Measurements from ENCODE around the gene PTS.
A peak's percentile ranks its signal among the peaks of the same experiment; 100 is the strongest.

Gene PTS

DNA sequence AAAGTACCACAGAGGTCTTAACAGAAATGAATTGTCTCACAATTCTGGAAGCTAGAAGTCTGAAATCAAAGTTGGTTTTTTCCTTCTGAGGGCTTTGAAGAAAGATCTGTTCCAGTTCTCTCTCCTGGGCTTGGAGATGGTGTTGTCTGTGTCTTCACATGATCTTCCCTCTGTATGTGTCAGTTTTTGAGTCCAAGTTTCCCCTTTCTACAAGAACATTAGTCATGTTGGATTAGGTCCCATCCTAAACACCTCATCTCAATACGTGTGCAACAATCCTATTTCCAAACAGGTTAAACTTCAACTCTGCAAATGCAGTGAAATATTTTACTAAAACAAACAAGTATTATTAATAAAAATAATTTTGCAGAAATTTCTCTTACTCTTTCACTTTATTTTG lies 3.1 kb upstream of the PTS start:
- DNase-seq = no peak

DNA sequence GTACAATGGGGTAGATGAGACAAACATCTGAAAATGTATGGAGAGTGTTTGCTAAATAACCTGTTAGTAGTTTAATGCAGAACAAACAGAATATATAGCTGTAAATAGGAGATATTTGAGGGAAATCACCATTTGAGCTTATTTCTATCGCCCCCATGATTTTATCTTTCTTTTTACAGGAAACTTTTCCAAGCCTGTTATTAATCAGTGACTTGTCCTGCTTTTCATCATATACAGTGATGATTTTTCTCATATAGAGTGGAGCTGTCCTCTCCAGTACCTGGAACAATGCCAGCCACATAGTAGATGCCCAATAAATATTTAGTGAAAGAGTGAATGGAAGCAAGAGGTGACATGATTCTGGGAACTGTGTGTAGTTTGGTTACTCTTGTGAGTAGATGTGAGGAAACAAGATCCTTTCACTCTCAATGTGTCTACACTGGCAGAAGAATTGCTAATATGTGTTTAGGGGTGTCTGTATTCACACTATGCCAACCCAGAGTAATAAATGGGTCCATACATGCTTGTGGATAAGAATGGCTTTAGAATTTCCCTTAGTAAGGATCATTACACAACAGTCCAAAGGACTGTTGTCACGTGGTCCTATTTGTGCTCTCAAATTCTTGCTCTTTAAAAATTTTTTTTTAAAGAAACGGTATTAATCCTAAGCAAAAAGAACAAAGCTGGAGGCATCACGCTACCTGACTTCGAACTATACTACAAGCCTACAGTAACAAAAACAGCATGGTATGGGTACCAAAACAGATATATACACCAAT lies 2.3 kb upstream of the PTS start:
- no peak for DNase-seq

DNA sequence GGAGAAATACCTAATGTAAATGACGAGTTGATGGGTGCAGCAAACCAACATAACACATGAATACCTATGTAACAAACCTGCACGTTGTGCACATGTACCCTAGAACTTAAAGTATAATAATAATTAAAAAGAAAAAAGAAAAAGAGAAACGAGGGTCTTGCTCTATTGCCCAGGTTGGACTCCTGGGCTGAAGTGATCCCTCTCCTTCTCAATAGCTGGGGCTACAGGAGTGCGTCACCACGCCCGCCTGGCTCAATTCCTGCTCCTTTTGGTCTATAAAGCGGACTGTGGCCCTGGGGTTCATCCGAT lies 521 bp upstream of the PTS start:
- peak; percentile 88 for DNase-seq

DNA sequence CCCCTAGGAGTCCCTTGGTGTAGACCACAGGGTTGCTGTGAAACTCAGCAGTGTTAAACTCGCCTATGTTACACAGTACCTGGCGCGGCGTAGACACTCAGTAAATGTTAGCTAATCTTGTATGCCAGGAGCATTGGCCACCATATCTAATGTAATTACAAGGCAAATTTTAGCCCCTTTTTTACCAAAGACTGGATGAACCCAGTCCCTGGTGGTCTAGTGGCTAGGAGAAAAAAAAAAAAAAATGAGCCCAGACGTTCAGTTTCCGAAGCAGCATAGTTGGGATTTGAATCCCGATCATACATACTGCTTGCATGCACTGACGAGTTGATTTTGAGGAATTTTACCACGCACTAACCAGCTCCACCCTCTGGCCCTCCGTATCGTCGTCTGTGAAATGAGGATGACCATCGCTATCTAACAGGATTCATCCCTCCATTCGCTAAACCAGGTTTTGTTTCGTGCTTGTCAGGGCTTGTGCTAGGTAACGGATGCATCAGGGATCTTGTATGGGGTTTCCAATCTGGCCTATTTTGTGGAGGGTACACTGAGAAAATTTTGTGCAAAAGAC lies 688 bp downstream of the PTS start:
- peak; percentile 36 for DNase-seq

DNA sequence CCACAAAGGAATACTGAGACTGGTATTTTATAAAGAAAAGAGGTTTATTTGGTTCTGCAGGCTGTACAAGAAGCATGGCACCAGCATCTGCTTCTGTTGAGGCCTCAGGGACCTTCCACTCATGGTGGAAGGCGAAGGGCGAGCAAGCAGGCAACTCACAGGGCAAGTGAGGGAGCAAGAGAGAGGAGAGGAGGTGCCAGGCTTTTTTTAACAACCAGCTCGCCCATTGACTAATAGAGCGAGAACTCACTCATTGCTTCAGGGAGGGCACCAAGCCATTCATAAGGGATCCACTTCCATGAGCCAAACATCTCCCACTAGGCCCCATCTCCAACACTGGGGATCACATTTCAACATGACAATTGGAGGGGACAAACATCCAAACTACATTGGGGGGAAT lies 1.2 kb downstream of the PTS start:
- DNase-seq = no peak

DNA sequence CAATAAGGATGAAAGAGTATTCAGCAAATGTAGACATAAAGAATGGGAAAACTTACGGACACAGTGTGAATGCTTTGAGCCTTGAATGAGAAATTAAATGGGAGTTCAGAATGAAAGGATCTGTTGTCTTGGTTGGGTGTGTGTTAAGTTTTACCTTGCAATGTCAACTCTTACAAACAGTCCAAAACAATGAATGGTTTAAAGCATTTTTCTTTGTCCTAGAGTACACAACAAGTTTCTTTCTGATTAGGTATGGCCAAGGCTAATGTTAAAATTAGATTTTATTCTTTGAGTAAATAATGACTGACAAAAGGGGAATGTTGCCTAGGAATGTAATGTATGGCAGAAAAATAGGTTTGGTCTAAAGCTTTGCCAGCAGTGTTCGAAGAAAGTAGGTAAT lies 2.5 kb downstream of the PTS start:
- no peak for DNase-seq

DNA sequence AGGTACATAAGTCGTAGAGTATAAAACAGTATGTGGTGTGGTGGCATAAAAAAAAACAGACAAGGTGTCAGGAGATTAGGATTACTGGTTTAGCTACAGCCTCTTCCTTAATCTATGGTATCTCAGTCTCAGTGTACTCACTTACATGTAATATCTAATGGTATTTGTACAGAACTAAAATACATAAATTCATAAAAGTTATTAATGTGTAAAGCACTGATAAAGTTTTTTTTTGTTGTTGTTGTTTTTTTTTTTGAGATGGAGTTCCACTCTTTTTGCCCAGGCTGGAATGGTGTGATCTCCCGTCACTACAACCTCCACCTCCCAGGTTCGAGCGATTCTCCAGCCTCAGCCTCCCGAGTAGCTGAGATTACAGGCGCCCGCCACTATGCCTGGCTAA lies 2.9 kb downstream of the PTS start:
- no peak for DNase-seq

GRCh38 chr11:112229746-112230433 lies 3.7 kb downstream of the PTS start:
- peak; percentile 68 for DNase-seq

DNA sequence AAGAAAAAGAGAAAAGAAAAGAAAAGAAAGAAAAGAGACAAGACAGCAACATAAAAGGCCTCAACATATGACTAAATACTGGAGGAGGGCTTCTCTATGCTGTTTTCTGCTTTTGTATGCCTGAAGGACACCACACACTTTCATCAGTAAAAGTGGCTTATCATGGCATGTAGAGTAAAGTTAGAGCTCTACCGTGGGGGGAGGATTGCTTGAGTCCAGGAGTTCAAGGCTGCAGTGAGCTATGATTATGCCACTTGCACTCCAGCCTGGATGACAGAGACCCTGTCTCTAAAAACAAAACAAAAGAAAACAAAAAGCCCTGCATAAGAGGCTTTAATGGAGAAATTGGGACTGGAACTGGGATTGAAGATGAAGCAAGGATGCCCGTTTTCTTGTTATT lies 5.7 kb downstream of the PTS start:
- no peak for DNase-seq

DNA sequence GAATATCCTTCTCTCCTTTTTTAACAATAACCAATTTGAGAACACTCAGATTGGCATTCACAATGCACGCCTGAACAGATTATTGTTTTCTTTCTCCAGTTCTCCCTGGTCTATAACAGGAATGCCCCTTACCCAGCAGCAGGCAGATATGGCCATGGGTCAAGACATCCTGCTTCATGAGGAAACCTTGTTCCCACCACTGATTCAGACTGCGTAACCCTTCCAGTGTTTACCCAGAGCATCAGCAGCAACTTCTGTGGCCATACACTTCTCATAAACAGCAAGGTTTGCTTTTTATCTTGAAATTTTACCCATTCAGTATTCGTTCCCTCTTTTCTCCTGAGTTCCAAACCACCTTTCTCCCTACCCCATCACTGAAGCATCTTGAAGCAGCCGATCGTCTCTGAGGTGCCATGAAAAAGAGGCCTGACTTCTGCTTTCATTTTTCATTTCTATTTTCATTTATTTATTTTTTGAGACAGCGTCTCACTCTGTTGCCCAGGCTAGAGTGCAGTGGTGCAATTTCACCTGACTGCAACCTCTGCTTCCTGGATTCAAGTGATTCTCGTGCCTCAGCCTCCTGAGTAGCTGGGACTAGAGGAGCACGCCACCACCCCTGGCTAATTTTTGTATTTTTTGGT lies 9.6 kb downstream of the PTS start:
- no peak for DNase-seq

GRCh38 chr11:112237451-112237850 lies 11.2 kb downstream of the PTS start:
- DNase-seq = no peak

DNA sequence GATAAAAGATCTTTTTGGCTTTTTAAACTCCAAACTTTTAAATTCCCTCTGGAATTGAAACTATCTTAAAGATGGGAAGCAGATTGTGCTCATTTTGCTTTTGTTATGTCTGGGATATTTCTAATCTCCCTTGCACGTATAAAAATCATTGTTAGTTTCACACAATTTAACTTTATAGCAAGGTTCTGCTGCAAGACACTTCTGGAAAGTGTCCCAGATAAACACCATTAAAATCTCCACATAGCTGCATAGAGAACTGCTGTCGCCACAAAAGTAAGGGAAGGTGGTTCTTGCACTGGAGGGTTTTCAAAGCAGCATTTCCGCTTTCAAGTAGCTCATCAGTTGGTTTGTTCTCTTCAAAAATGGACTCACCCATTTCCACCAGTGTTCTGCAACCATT lies 11.8 kb downstream of the PTS start:
- DNase-seq = no peak

GRCh38 chr11:112241486-112241885 lies 15.3 kb downstream of the PTS start:
- DNase-seq = peak; percentile 81

DNA sequence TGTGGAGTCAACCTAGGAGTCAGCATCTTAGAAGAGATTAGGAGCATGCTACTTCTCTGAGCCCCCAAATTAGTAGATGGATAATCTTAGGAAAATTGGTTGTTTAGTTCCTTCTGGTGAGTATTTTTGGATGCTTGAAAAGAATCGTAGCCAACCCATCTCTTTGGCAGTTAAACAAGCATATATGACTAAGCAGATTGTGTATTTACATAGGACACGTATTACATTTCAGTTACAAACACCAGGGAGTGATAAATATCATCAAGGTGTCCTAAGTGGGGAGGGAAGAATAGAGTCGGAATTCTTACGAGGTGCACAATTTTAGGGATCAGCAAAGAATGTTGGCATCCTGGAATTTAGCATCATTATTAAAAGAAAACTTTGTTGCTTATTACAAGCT lies 21.0 kb downstream of the PTS start:
- DNase-seq = no peak

GRCh38 chr11:112248201-112248600 lies 22.0 kb downstream of the PTS start:
- DNase-seq = no peak

DNA sequence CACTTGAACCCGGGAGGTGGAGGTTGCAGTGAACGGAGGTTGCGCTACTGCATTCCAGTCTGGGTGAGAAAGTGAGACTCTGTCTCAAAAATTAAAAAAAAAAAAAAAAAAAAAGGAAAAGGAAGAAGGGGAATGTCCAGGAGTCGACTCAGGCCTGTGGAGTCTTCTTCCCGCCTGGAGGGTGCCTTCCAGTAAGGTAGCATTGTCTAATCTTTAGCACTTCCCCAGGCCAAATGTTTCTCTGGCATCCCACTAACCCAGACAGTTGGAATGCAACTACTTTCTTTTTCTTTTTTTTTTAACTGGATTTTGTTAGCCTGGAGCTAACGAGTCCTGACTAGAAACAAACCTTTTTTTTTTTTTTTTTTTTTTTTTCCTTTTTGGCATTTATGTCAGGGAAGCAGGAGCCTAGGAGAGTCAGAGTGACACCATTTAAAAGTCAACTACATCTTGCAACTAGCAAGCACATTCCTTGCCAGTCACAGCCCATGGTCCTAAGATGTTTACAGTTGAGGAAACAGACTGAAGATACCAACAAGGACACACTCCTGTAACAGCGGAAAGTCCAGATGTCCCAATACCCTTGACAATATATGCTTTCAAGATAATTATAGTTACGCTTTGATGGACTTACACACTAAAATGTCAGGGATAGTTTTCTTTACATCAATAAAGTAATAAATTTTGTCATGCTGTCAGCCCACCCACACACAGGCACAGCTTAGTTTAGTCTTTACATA lies 23.8 kb downstream of the PTS start:
- DNase-seq = peak; percentile 46

DNA sequence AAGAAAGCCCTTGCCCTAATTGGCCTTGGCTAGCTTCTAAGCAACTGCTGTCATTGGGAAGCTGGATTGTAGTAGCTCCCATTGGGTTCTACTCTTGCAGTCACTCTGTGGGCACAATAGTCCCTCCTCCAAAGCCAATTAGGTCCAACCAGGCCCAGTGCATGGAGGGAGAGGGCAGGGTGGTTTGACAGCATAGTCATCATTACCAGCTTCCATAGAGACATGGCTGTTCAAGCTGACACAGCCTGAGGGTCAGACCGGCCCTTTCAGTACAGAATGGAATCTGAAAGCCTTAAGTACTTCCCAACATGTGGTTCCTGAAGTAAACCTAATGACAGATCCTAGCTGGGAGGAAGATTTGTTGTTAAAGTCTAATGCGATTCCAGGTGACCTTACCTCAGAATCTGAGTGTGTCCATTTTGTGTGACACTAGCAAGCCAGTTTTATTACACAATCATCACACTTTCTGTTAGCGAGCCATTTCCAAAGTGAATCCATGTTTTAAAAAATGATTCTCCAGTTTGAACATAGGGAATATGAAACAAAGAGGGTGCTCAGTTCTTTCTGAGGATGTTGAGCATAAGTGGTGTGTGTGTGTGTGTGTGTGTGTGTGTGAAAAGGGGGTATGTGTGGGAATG lies 27.5 kb downstream of the PTS start:
- DNase-seq = no peak

DNA sequence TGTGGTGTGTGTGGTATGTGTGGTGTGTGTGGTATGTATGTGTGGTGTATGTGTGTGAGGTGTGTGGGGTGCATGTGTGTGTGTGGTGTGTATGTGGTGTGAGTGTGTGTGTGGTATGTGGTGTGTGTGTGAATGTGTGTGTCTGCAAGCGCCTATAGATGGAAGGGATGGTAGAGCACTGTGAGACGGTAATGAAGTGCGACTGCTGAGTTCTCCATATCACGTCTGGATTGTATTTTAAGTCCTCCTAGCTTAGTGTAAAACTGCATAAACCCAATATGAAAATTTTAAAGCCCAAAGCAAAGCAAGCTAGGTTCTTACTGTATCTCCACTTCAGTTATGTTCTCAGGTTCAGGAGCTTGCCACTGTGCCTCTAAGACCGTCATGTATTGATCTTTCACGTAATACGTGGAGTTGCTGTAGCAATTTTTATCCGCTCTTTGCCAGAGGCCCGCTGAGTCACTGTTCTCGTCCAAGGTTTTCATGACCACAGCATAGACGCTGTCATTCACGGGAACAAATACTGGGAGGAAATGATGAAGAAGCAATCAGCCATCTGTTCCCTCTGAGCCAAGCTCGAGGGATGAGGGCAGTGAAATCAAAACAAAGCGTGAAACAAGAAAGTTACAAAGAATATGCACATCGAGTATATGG lies 29.0 kb downstream of the PTS start:
- peak; percentile 68 for DNase-seq

GRCh38 chr11:112260490-112260889 lies 34.3 kb downstream of the PTS start, which contains the start of gene PLET1:
TSS of gene PLET1 (minus strand) at chr11:112260860. CDS start at chr11:112260589, 271 bp downstream.
- DNase-seq = no peak

- DNase-seq = peak; percentile 82
Observed at GRCh38 chr11:112265659-112266409, 39.6 kb downstream of the PTS start.

GRCh38 chr11:112266410-112266778 lies 40.2 kb downstream of the PTS start:
- DNase-seq = no peak

Data from EL (cell line).